Kidney (tissue), 14 donors: ENCODE data around the gene NPAS3. TPM values are rescaled to one million over a fixed set of nuclear protein-coding genes. Genes with fewer than 3 reads are reported as not detected.
A peak's percentile ranks its signal among the peaks of the same experiment; 100 is the strongest.

Experiments used
- DNase-seq, 5 donors: peaks; one replicate each; pipeline ENCODE4 v3.0.0-alpha.2; 2013 to 2020
- FAIRE-seq: peaks from 2 replicates; lab custom pipeline; 2012; peaks lifted over from hg19 to GRCh38; lab: Jason Lieb, UNC
- H3K27ac ChIP-seq, 2 donors: one replicate each; pipeline ENCODE4 v1.7.0; 2013; ENCODE audit warnings: low read depth in 2 of 2, low read length in 2 of 2, inconsistent platforms in 1 of 2
- H3K27me3 ChIP-seq: one replicate; pipeline ENCODE4 v1.7.1; 2013; ENCODE audit warnings: low read length, inconsistent platforms; ENCODE audit not compliant: control insufficient read depth, insufficient read depth
- H3K36me3 ChIP-seq, 3 donors: one replicate each; pipeline versions ENCODE4 v1.7.0 to v1.7.1; 2013; ENCODE audit warnings: low read length in 3 of 3, control low read depth in 1 of 3, inconsistent platforms in 1 of 3; ENCODE audit not compliant: insufficient read depth in 3 of 3, control insufficient read depth in 2 of 3
- H3K4me1 ChIP-seq, 3 donors: one replicate each; pipeline versions ENCODE4 v1.7.0 to v1.7.1; 2013; ENCODE audit warnings: low read length in 3 of 3, inconsistent platforms in 1 of 3, low read depth in 1 of 3; ENCODE audit not compliant: control insufficient read depth in 2 of 3, insufficient read depth in 2 of 3
- H3K4me3 ChIP-seq, 3 donors: one replicate each; pipeline versions ENCODE4 v1.7.0 to v1.8.1; 2013; ENCODE audit warnings: low read length in 3 of 3, control low read depth in 1 of 3, inconsistent platforms in 1 of 3
- H3K9ac ChIP-seq, 3 donors: one replicate each; pipeline versions ENCODE4 v1.7.0 to v1.7.1; 2013; ENCODE audit warnings: low read length in 3 of 3, control low read depth in 1 of 3, inconsistent platforms in 1 of 3
- H3K9me3 ChIP-seq, 3 donors: one replicate each; pipeline versions ENCODE4 v1.7.0 to v1.7.1; 2013; ENCODE audit warnings: low read length in 3 of 3, control low read depth in 1 of 3, inconsistent platforms in 1 of 3; ENCODE audit not compliant: control insufficient read depth in 2 of 3, insufficient read depth in 1 of 3
- intact Hi-C: fragments of 100-400 bp; cut with DNase I; formaldehyde crosslinking; loops from one replicate; pipeline ENCODE4 v1.11.1; 2022
- polyA plus RNA-seq: library from polyadenylated mRNA; stranded (reverse); fragments of 350-450 nt; fragmentation: Illumina TruSeq; extraction: RNeasy Lipid Tissue Mini Kit (QIAGEN cat#74804); gene quantifications from one replicate; pipeline ENCODE4 v1.2.3, GENCODE V29; 2014; ENCODE audit warnings: low read depth, low replicate concordance; ENCODE audit not compliant: insufficient read depth
- total RNA-seq: library from RNA; stranded (reverse); fragmentation: NEBNext Ultra II Directional; extraction: Animal tissue kit (Norgen Biotek cat#: 25700); gene quantifications from one replicate; pipeline ENCODE4 v1.2.1, GENCODE V29; 2021
- TF ChIP-seq, protein P1 (sequence below): IDR thresholded peaks from 3 replicates; pipeline ENCODE4 v1.5.1; 2012; ENCODE audit warnings: mild to moderate bottlenecking, moderate library complexity, borderline replicate concordance; ENCODE audit not compliant: insufficient read depth; ENCODE audit errors: extremely low read depth
- donor health status: control.
- donor health status: control.
- donor health status: control.
- donor health status: control.
- donor health status: control.
- donor health status: DM: yes; HTN: yes; CAD: no.
- donor health status: Normal renal cell carcinoma (clear cell type).

The NPAS3 gene
- total and polyA plus RNA-seq, 2 donors from 2014 or later: 0.82 to 5.0 TPM

DNA sequence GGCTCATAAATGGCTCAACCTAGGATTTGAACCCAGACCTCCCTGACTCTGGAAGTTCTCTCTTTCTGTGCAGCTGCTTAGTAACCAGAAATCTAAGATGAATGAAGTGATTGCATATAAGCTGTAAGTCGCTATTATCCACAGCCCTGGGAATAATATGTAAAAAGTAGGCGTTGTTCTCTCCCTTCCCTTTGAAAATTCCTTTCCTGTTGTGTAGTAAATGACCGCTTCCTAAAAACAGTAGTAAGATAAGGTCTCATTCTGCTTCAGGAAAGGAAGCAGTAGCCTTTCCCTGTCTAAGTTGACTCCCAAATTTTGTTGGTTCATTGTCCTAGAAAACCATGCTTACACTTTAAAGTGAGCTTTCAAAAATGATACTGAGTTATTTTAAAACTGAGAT is 593.9 kb downstream of the NPAS3 start:
- Histone ChIP-seq H3K36me3 (no peaks in the 10 kb centered on the region), H3K9me3 (no peaks in the 10 kb centered on the region), H3K27ac (no peak overlapping the region), H3K27me3 (no peaks in the 10 kb centered on the region), H3K4me3 (no peak overlapping the region), H3K4me1 (no peaks in the 10 kb centered on the region), H3K9ac (no peak overlapping the region)
- intact Hi-C loops: no loop called here
- FAIRE-seq (no peak), DNase-seq (no peak)
- TF ChIP-seq, protein P1, sequence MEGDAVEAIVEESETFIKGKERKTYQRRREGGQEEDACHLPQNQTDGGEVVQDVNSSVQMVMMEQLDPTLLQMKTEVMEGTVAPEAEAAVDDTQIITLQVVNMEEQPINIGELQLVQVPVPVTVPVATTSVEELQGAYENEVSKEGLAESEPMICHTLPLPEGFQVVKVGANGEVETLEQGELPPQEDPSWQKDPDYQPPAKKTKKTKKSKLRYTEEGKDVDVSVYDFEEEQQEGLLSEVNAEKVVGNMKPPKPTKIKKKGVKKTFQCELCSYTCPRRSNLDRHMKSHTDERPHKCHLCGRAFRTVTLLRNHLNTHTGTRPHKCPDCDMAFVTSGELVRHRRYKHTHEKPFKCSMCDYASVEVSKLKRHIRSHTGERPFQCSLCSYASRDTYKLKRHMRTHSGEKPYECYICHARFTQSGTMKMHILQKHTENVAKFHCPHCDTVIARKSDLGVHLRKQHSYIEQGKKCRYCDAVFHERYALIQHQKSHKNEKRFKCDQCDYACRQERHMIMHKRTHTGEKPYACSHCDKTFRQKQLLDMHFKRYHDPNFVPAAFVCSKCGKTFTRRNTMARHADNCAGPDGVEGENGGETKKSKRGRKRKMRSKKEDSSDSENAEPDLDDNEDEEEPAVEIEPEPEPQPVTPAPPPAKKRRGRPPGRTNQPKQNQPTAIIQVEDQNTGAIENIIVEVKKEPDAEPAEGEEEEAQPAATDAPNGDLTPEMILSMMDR: no peak

DNA sequence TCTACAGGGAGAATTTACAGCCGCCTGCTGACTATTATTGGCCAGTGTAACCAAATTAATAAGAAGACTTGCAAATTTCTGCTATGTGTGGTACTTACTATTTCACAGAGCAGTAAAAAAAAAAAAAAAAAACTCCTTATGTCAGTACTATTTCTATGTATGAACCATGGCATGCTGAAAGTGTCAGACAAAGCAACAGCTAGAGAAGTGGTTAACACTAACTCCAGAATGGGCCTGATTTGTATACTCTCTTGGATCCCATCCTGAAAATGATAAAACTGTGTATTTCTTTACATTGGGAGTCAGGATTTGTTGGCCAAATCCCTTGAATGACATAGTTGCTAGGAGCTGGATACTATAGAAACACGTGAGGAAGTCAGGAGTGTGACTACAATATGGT is 595.4 kb downstream of the NPAS3 start:
- Histone ChIP-seq H3K9me3 (no peaks in the 10 kb centered on the region), H3K36me3 (no peaks in the 10 kb centered on the region), H3K4me3 (no peak overlapping the region), H3K4me1 (no peaks in the 10 kb centered on the region), H3K27ac (no peak overlapping the region), H3K9ac (no peak overlapping the region), H3K27me3 (no peaks in the 10 kb centered on the region)
- DNase-seq (no peak), FAIRE-seq (no peak)
- intact Hi-C loops: no loop called here
- TF ChIP-seq, protein P1: no peak

GRCh38 chr14:33534632-33535031 is 596.0 kb downstream of the NPAS3 start:
- Histone ChIP-seq H3K9me3 (no peaks in the 10 kb centered on the region), H3K36me3 (no peaks in the 10 kb centered on the region), H3K9ac (no peak overlapping the region), H3K27me3 (no peaks in the 10 kb centered on the region), H3K4me1 (no peaks in the 10 kb centered on the region), H3K4me3 (no peak overlapping the region), H3K27ac (no peak overlapping the region)
- DNase-seq: peak in 1 of 5 donors; percentile 23
- intact Hi-C loops: no loop called here
- no peak for FAIRE-seq
- TF ChIP-seq, protein P1: no peak

- no peak overlapping the region for H3K4me3 ChIP-seq
- no peaks in the 10 kb centered on the region for H3K27me3 ChIP-seq
- DNase-seq (no peak), FAIRE-seq (no peak)
- no peak overlapping the region for H3K27ac ChIP-seq
- intact Hi-C loops: no loop called here
- H3K9me3 ChIP-seq: no peaks in the 10 kb centered on the region
- TF ChIP-seq, protein P1: no peak
- H3K9ac ChIP-seq: no peak overlapping the region
- no peaks in the 10 kb centered on the region for H3K36me3 ChIP-seq
- H3K4me1 ChIP-seq: no peaks in the 10 kb centered on the region
Measured at GRCh38 chr14:33539918-33540357, 601.3 kb downstream of the NPAS3 start.
